Measurements from ENCODE around the gene PROM2. TPM values are rescaled to one million over a fixed set of nuclear protein-coding genes. Genes with fewer than 3 reads are reported as not detected.
"Not testable (repeated sequence)": the region's sequence is repeated elsewhere in the genome, so short reads cannot be mapped to it uniquely, and the experiment has no call there.

Gene PROM2
- total and polyA plus RNA-seq, 2 donors from 2014 or later = 55.6 to 65.6 TPM

DNA sequence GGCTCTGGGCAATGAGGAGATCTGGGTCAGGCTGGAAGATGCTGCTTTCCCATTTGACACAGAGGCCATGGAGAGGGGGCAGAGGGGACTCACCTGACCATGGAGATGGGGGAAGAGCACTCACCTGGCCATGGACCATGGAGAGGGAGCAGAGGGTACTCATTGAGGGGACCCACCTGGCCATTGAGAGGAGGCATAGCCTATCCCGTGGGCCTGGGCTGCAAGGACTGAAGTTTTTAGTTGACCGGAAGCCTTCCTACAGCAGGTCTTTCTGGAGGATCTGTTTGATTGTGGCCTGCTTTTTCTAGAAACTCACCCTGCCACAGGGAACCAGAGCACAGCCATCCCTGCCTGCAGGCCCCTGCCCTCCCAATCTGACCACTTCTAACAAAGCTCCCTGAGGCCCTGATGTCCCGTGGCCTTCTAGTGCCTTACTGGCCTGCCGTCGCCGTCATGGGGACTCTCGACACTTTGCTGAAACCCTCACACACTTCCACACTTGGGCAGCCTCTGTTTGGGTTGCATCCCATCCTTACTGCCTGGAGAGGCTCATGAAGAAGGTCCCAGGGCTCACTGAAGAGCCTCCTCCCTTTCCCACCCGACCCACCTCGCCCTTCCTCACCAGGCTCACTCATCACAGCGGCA, 5.1 kb upstream of the PROM2 start:
- H3K4me3 ChIP-seq (ENCODE audit: low read length in 3 of 3) = no peak overlapping the region
- DNase-seq (peak in 2 of 5 donors; percentile 18 to 51), FAIRE-seq (no peak)
- peaks cover 0 to 4% (median 0%) of the 10 kb centered on the region in 3 donors for H3K4me1 ChIP-seq (ENCODE audit: control insufficient read depth in 2 of 3, insufficient read depth in 2 of 3, low read depth in 1 of 3, low read length in 3 of 3)
- TF ChIP-seq, protein P1, sequence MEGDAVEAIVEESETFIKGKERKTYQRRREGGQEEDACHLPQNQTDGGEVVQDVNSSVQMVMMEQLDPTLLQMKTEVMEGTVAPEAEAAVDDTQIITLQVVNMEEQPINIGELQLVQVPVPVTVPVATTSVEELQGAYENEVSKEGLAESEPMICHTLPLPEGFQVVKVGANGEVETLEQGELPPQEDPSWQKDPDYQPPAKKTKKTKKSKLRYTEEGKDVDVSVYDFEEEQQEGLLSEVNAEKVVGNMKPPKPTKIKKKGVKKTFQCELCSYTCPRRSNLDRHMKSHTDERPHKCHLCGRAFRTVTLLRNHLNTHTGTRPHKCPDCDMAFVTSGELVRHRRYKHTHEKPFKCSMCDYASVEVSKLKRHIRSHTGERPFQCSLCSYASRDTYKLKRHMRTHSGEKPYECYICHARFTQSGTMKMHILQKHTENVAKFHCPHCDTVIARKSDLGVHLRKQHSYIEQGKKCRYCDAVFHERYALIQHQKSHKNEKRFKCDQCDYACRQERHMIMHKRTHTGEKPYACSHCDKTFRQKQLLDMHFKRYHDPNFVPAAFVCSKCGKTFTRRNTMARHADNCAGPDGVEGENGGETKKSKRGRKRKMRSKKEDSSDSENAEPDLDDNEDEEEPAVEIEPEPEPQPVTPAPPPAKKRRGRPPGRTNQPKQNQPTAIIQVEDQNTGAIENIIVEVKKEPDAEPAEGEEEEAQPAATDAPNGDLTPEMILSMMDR (IDR thresholded peaks at IDR 0.05; ENCODE audit: borderline replicate concordance, extremely low read depth, insufficient read depth) = no peak
- H3K9me3 ChIP-seq (ENCODE audit: control insufficient read depth in 2 of 3, insufficient read depth in 1 of 3, low read length in 3 of 3) = no peaks in the 10 kb centered on the region
- H3K27ac ChIP-seq (ENCODE audit: low read depth in 2 of 2, low read length in 2 of 2) = no peak overlapping the region
- H3K36me3 ChIP-seq (ENCODE audit: control insufficient read depth in 2 of 3, insufficient read depth in 3 of 3, low read length in 3 of 3) = no peaks in the 10 kb centered on the region
- H3K27me3 ChIP-seq (ENCODE audit: control insufficient read depth, insufficient read depth, low read length) = no peaks in the 10 kb centered on the region
- no peak overlapping the region for H3K9ac ChIP-seq (ENCODE audit: low read length in 3 of 3)
- intact Hi-C loops (cut with DNase I) = no loop called here

DNA sequence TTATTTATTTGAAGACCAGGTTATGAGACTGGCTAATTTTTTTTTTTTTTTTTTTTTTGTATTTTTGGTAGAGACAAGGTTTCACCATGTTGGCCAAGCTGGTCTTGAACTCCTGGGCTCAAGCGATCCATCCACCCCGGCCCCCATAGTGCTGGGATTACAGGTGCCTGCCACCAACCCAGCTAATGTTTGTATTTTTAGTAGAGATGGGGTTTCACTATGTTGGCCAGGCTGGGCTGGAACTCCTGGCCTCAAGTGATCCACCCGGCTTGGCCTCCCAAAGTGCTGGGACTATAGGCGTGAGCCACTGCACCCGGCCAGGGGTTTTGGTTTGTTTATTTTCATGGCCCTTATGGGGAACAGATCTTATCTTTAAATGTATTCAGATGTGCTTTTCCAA, 4.5 kb upstream of the PROM2 start:
- H3K9me3 ChIP-seq (ENCODE audit: control insufficient read depth in 2 of 3, insufficient read depth in 1 of 3, low read length in 3 of 3); intact Hi-C loops (cut with DNase I); H3K27me3 ChIP-seq (ENCODE audit: control insufficient read depth, insufficient read depth, low read length); H3K4me1 ChIP-seq (ENCODE audit: control insufficient read depth in 2 of 3, insufficient read depth in 2 of 3, low read depth in 1 of 3, low read length in 3 of 3); FAIRE-seq; H3K36me3 ChIP-seq (ENCODE audit: control insufficient read depth in 2 of 3, insufficient read depth in 3 of 3, low read length in 3 of 3); H3K4me3 ChIP-seq (ENCODE audit: low read length in 3 of 3); DNase-seq; H3K27ac ChIP-seq (ENCODE audit: low read depth in 2 of 2, low read length in 2 of 2); H3K9ac ChIP-seq (ENCODE audit: low read length in 3 of 3): not testable (repeated sequence)

DNA sequence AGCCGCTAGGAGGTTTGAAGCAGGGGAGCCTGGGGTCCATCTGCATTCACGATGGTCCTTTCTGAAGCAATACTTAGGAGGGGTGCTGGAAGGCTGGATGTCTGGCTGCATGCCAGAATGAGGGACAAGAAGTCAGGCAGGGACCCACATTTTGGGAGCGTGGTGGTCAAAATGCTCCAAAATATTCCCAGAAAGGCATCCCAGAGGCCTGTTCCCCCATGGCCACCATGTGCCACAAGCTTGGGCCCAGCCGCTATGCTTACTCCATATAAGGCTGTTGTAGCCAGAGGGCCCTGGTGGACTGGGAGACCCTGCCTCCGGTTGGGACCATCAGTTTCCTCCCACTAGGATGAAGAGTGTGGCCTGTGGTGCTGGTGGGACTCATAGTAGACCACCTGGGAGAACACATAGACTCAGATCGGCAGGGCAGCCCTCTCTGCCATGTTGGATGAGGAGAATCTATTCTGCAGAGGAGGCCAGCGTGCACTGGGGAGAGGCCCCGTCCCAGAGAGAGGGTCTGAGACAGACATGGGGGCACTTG, 3.6 kb upstream of the PROM2 start:
- H3K27me3 ChIP-seq (ENCODE audit: control insufficient read depth, insufficient read depth, low read length) = no peaks in the 10 kb centered on the region
- no peak overlapping the region for H3K27ac ChIP-seq (ENCODE audit: low read depth in 2 of 2, low read length in 2 of 2)
- intact Hi-C loops (cut with DNase I) = no loop called here
- no peaks in the 10 kb centered on the region for H3K9me3 ChIP-seq (ENCODE audit: control insufficient read depth in 2 of 3, insufficient read depth in 1 of 3, low read length in 3 of 3)
- no peaks in the 10 kb centered on the region for H3K36me3 ChIP-seq (ENCODE audit: control insufficient read depth in 2 of 3, insufficient read depth in 3 of 3, low read length in 3 of 3)
- peak in 2 of 5 donors; percentile 23 to 53 for DNase-seq
- TF ChIP-seq, protein P1 (IDR thresholded peaks at IDR 0.05; ENCODE audit: borderline replicate concordance, extremely low read depth, insufficient read depth) = no peak
- H3K4me3 ChIP-seq (ENCODE audit: low read length in 3 of 3) = no peak overlapping the region
- FAIRE-seq = no peak
- H3K4me1 ChIP-seq (ENCODE audit: control insufficient read depth in 2 of 3, insufficient read depth in 2 of 3, low read depth in 1 of 3, low read length in 3 of 3) = peaks cover 0 to 7% (median 0%) of the 10 kb centered on the region in 3 donors
- no peak overlapping the region for H3K9ac ChIP-seq (ENCODE audit: low read length in 3 of 3)

DNA sequence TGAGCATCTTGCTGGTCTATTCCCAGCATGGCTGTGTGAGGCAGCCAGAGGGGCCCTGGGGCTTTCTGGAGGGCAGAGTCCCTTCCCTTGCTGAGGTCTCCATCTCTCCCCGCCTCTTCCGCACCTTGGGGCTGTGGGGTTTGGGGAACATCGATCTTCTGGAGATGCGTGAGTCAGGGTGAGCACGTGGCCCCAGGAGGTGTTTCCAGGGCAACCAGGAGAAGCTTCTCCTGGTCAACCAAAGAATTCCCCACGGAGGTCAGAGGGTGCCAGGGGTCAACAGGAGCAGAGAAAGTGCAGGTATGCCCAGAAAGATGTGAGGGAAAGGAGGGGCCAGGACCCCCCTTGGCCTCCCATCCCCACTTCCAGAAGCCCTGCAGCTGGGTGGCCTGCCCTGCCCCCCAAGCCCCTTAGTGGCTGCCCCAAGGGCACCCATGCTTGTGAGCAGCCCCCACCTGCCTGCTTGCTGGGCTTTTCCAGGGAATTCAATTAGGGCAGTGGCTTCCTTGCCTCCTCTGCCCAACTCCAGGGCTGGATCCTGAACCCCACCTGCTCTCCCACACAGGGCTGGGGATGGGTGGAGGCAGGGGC, 2.8 kb upstream of the PROM2 start:
- TF ChIP-seq, protein P1 (IDR thresholded peaks at IDR 0.05; ENCODE audit: borderline replicate concordance, extremely low read depth, insufficient read depth) = no peak
- Histone ChIP-seq H3K4me3 (ENCODE audit: low read length in 3 of 3) (no peak overlapping the region), H3K9me3 (ENCODE audit: control insufficient read depth in 2 of 3, insufficient read depth in 1 of 3, low read length in 3 of 3) (no peaks in the 10 kb centered on the region), H3K9ac (ENCODE audit: low read length in 3 of 3) (no peak overlapping the region), H3K27me3 (ENCODE audit: control insufficient read depth, insufficient read depth, low read length) (no peaks in the 10 kb centered on the region), H3K36me3 (ENCODE audit: control insufficient read depth in 2 of 3, insufficient read depth in 3 of 3, low read length in 3 of 3) (no peaks in the 10 kb centered on the region), H3K27ac (ENCODE audit: low read depth in 2 of 2, low read length in 2 of 2) (no peak overlapping the region), H3K4me1 (ENCODE audit: control insufficient read depth in 2 of 3, insufficient read depth in 2 of 3, low read depth in 1 of 3, low read length in 3 of 3) (peaks cover 0 to 7% (median 0%) of the 10 kb centered on the region in 3 donors)
- intact Hi-C loops (cut with DNase I) = no loop called here
- DNase-seq (peak in 2 of 5 donors; percentile 38 to 42), FAIRE-seq (no peak)
